ENCODE data around the gene MEOX2.
A peak's percentile ranks its signal among the peaks of the same experiment; 100 is the strongest.

The MEOX2 gene

DNA sequence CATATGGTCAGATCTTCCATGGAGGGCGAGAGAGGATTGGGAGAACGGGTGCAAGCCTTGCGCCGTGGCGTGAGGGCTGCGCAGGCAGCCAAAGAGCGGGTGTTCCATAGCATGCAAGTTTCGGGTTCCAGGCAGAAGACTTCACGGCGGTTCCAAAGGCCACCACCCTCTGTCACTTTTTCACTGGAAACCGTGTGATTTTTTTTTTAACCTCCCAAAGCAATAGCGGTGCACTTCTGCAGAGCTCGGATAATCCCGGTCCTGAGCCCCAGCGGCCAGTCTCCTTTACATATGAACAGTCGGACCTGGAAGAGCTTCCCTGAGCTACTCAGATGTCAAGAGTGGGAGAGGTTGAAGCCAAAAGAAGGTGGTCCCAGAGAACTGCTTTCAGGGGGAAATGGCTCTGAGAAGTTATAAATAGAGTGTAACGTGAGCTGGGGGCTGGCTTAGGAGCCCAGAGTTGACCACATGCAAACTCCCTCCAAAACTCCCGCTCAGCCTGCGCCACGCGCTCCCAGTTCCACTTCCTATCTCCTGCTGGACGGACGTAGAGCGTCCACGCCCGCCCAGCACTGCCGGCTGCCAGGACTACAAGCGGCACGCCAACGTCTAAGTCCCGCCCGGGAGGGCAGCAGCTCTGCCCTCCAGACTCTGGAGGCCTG is at the start of gene MEOX2:
Gene MEOX2 (minus strand): TSS at position 389 of the 662 bp plus-strand sequence. CDS start 281 bp downstream, at position 108.
- peak; percentile 92 for DNase-seq

DNA sequence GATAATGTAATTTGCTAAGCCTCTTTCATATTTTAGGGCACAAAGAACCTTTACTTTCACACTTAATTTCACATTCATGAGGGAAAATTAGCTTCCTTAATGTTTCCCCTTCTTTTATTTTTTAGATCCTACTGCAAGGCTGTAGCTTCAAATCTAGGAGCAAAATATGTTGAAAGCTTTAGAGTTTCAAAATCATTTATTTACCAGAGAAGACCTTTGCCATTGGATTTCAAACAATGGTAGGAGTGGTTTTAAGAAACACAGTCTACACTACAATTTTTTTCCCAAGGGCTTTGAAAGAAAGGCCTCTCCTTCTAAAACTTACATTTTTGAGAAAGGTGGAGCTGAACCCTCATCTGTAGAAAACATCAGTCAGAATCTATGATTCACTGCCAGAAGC is 43.3 kb upstream of the MEOX2 start:
- no peak for DNase-seq

DNA sequence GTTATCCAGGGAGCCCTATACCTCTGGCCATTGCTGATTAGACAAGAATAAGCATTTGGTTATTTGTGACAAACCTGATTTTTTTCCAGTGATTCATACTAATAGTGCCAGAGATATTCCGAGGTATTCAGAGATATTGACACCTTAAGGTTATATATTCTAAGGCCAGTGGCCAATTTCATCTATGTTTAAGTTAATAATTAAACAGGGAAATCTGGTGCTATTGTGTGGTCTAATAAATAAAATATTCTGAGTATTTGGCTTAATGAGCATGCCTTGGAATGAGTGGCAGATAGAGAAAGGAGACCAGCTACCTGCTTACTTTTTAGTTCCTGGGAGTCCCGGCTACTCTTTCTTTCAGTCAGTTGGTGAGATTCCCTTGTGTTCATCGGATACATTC is 38.6 kb upstream of the MEOX2 start:
- no peak for DNase-seq

DNA sequence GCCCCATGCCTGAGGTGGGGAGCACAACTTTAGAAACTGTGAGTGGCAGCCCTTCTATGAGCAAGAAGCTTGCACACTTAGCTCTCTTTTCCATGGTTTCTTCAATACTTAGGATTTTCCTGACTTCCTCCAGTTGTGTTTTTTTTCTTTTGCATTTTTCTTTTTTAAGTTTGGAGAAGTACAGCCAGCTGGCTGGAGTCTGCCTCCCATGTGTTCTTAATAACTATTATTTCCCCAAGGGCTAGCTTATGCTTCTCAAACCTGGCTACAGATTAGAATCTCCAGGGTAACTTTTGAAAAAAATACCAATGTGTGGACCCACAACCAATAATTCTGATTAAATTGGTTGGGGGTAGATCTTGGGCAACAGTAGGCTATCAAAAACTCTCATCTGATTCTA is 37.4 kb upstream of the MEOX2 start:
- DNase-seq = no peak

DNA sequence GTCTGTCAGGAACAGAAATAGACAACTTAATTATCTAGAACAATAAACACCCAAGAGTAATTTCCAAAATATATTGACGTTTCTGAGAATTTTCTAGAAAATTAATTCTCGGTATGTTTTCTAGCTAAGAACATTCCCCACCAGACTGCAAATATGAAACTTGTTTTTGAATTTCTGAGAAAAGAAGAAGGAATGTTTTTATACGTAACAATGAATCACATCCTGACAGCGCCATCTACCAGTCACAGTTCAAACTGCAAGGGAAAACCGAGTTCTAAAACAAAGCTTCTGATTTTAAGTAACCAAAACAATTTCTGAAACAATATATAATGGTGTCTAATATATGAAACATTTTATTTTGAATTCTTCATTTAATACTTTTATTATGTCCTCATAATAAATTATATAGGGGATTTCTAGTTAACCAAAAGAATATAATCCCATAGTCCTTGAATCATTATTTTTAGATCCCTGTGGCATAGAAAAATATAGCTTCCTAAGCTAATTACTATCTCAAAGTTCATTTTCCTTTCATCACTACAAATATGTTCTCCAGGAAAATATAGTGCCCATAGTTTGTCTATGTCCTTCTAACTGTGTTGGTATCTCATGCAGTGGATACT is 34.5 kb upstream of the MEOX2 start:
- no peak for DNase-seq

DNA sequence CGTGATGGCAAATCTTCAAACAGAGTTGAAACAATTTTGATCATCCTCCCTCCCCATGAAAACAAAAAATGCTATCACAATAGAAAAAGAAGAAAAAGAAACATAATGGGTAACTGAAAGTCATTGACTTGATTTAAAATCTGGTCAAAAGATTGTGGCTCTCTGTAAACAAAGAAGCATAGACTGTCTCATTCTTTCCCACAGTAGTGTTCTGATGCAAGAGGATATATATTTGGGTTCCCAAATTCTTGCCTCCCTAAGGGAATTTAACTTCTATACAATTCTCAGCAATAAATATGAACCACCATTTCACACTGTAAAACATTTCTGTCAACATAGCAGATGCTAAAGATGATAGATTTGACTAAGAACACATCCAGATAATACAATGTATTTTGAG is 32.8 kb upstream of the MEOX2 start:
- DNase-seq = no peak

- DNase-seq = no peak
These were observed 29.0 kb upstream of the MEOX2 start for GRCh38 chr7:15715435-15715834.

DNA sequence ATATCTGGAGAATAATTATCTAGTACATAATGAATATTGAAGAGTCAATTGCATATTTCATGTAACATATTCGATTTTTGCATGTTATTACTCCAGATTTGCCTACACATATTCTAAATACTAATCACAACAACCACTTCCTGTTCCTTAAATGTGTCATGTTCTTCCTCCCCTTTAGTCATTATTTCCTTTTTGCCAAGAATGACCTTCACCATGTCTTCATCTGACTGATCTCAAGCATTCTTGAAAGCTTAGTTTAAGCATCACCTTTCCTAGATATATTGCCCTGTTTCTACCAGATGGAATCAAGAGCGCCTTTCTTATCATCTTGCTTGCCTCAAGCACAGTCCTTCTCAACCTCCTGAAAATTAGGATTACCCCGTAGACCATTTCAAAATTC is 23.5 kb upstream of the MEOX2 start:
- DNase-seq = no peak

DNA sequence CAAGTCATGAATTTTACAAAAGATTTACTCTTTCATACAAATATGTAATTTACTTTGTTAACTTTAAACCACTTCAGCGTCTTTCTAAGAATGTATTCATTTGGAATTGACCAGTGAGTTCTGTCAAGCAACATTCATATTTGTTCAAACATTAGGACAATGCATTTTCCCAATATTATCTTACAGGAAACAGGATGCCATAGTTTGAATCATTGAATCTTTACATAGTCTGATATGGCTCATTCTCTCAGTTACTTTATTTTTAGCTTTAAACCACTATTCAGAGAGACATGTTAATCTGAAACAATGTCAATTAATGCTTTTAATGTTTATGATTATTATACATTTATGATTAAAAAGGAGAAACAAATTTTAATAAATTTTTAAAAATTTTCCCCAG is 21.1 kb upstream of the MEOX2 start:
- no peak for DNase-seq

DNA sequence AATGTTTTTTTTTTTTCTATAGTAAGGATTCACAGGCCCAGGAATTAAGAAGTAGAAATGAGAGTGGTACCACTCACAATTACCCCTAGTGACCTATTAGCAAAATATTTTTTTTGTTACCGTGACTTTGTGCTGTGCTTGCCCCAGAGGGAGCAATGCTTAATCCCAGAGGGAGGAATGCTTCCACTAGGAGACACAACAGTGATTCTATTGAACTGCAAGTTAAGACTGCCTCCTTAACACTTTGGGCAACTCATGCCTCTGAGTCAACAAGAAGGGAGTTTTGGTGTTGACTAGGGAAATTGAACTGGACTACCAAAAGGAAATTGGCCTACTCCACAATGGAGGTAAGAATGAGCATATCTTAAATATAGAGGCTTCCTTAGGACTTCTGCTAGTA is 17.2 kb upstream of the MEOX2 start:
- no peak for DNase-seq

DNA sequence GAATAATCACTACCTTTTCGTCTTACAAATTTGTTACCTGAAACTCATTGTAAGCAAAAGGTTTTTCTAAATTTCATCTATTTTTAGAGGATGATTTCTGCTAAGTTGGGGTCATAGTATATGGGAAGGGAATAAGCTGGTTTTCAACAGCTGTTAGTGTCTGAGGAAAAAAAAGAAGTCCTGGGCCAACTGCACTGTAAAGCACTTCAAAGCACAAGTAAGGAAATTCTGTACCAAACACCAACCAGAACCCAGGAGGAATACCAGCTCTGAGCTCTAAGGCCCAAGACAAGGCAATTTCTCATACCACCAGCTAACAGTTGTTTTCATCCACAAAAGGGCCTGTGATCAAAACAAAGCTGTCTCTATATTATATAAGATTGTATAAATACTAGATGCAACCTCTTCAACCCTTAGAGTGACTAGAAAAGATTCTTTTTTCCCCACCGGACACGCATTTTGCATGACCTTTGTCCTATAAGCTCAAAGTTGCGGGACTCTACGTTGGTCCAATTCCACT is 6.1 kb upstream of the MEOX2 start:
- DNase-seq = no peak

- no peak for DNase-seq
These were observed 2.4 kb upstream of the MEOX2 start for GRCh38 chr7:15688911-15689310.

- no peak for DNase-seq
These were observed 1.8 kb upstream of the MEOX2 start for GRCh38 chr7:15688279-15688626.

DNA sequence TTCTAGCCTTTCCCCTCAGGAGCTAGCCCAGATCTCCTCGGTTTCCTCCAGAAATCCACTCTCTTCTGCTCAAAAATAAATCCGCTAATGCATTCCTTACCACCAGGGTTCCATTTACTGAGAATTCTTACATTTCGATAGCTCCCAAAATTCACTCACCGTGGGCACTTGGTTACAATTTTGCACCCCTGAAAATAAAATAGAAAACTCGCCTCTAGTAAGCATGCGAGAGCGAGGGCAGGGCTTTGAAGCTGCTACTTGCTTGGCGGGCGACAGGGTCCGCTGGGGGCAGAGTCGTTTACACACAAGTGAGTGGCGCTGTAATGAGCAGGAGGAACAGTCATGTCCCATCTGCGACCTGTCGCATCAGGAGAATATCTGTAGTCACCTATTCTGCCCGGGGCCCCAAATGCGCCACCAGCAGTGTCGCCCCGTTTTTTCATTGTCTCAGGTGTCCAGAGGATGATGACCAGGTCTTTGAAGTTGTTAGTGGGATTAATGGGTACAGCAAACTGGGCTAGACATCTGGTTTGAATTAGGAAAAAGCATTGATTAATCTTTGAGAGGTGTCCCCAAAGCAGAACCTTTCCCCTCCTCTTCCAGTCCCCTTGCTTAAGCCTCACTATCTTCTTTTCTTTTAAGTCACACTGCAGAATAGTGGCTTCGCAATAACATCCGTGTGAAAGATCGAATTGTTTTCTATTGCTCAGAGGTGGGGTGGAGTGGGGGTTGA is 1.2 kb upstream of the MEOX2 start:
- DNase-seq = peak; percentile 75

- peak; percentile 69 for DNase-seq
These were observed 568 bp upstream of the MEOX2 start for GRCh38 chr7:15686957-15687545.

DNA sequence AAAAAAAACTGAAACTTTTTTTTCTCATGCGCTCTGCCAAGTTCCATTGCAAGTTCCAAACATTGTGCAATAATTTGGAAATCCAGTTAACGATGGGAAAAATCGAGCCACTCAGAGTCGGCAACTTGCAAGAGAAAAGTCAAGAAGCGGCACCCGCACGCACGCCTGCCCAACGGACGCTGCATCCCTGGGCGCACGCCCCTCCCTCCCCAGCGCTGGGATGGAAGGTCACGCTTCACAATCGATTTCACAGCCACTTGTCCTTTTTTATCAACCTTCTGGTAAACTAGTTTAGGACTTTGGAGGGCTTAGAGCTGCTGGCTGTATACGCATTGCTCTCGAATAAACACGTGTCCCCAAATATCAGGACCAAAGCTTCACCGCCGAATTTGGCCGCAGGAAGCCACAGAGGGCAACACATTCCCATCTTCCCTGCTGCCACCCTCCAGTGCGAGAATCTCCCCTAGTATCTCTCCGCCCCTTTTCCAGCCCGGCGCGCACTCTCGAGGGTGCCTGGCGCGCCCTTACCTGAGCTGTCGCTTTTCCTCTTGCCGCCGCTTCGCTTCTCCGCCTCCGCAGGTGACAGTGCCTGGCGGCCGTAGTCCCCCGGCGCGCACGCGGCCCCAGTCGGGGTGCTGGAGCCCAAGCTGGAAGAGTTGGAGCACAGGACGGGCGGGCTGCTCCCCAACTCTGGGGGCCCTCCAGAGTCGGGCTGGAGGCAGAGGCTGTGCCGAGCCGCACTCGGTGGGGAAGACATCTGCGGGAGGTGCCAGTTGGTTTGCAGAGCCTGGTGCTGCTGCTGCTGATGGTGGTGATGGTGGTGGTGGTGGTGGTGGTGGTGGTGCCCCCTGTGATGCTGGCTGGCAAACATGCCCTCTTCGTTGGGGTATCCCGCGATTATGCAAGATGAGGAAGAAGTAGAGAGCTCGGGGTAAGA is 857 bp downstream of the MEOX2 start:
- peak; percentile 75 for DNase-seq

DNA sequence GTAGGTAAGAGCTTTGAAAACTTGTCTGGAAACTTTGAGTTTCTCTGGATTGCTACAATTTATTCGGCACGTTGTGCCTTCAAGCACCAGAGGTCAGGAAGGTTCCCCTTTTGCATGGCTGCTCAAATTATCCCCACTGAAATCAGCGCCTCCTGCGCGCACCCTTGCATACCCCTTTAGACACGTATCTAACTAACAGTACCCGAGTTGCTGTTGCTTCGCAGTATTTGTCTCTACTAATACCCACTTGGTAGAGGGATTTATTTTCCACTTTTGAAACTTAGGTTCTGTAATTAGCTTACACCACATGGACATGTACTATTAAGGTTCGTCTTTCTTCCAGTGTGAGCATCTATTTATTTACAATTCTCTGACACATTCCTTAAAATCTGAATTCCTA is 1.6 kb downstream of the MEOX2 start:
- peak; percentile 73 for DNase-seq

DNA sequence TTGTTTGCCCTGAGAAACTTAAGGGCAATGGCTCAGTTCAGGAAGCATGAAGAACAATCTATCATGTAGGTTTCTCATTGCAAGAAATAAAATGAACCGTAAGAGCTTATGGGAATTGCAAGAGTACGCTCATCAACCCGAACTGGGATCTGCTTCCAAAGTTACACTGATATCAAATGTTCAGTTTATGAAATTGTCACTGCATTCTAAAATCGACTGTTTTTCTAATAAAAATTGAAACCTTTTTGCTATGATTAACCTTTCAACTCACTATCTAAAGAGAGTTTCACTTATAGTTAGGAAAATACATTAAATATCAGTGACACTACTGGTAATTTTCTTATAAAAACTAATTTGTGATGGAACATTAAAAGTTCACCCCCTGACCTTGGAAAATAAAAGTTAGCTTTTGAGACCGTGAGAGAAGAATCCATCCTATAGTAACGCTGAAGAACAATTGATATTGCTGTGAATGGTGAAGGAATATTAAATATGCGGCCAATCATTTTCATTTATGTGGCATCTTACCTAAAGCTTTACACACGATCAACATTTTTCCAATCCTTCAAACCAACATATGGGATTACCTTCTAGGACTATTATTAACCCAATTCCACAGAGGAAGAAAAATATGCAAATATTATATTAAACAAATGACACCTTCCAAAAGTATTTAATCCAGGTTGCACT is 2.2 kb downstream of the MEOX2 start:
- DNase-seq = peak; percentile 31

GRCh38 chr7:15682751-15683245 is 3.7 kb downstream of the MEOX2 start:
- DNase-seq = no peak

DNA sequence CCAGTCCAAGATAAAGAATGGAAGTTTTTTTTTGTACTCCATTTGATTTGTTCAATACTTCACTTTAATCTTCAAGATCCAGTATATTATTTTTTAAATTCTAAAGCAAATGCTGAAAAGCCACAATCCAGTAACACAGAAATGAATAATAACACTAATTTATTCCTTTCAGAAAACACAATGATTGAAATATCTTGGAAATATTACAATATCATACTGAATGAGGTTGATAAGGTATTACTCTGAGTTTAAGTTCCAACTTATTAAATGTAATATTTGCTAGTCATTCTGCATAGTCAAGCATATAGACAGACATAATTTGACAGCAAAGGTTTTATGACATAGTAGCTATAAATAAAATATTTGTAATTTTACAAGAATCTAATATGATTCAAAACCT is 4.4 kb downstream of the MEOX2 start:
- DNase-seq = no peak

DNA sequence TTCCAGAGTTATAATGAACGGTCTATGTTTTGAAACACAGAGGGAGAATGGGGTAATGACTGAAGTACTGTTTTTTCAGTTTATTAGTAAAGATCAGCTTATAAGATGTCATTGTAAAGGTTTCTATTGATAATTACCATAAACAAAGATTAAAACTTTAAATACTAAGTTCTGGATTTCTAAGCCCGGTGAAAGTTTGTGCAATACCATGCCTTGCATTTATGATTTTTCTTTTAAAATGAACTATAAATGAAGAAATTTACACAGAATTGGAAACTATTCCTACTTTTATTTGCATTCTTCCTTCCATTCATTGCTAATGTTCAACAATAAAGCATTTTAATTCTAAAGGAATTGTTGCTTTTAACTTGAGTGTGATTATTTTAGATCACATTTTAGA is 4.9 kb downstream of the MEOX2 start:
- DNase-seq = no peak

GRCh38 chr7:15681186-15681585 is 5.3 kb downstream of the MEOX2 start:
- no peak for DNase-seq
